Neural crest cell (in vitro differentiated cells): ENCODE results near the gene SKIDA1. TPM values are rescaled to one million over a fixed set of nuclear protein-coding genes. Genes with fewer than 3 reads are reported as not detected.
A peak's percentile ranks its signal among the peaks of the same experiment; 100 is the strongest.

Experiments used
- DNase-seq: peaks from one replicate; pipeline ENCODE4 v3.0.0; 2021; ENCODE audit warnings: low read depth, mixed read lengths, low spot score
- H3K27ac Mint-ChIP-seq: one replicate; pipeline ENCODE4 v1.8.0; 2021; ENCODE audit warnings: mild to moderate bottlenecking, mixed read lengths; ENCODE audit not compliant: unreplicated experiment
- H3K27me3 Mint-ChIP-seq: 2 replicates; pipeline ENCODE4 v1.8.0; 2021; ENCODE audit warnings: low read depth, mild to moderate bottlenecking, mixed read lengths
- H3K36me3 Mint-ChIP-seq: 2 replicates; pipeline ENCODE4 v1.8.0; 2021; ENCODE audit warnings: low read depth, mild to moderate bottlenecking, mixed read lengths
- H3K4me1 Mint-ChIP-seq: 2 replicates; pipeline ENCODE4 v1.8.0; 2021; ENCODE audit warnings: mixed read lengths
- H3K4me3 Mint-ChIP-seq: one replicate; pipeline ENCODE4 v1.8.0; 2021; ENCODE audit warnings: mild to moderate bottlenecking, mixed read lengths
- H3K9me3 Mint-ChIP-seq: 2 replicates; pipeline ENCODE4 v1.8.0; 2021; ENCODE audit warnings: mixed read lengths
- CTCF ChIP-seq: fragments of 200-600 bp; sonication (generic); conservative IDR thresholded peaks from 2 replicates; pipeline ENCODE4 v1.5.0; 2021; ENCODE audit warnings: antibody characterized with exemption, mild to moderate bottlenecking
- microRNA-seq: library from miRNA; unstranded; fragments of <30 nt; microRNA quantifications from one replicate; pipeline ENCODE4, GENCODE V29; 2020
- total RNA-seq: library from RNA; stranded (reverse); gene quantifications from 2 replicates; pipeline ENCODE4 v1.2.1, GENCODE V29; 2021

Gene SKIDA1
- total RNA-seq, 1 donor from 2014 or later, result 53.0 TPM

- peaks cover 5% of the 10 kb centered on the region for H3K4me1 Mint-ChIP-seq
- no peak for TF ChIP-seq CTCF
- H3K4me3 Mint-ChIP-seq, result no peak overlapping the region
- DNase-seq, result no peak
- peak overlapping the region; percentile 78 for H3K27ac Mint-ChIP-seq
- H3K9me3 Mint-ChIP-seq, result no peaks in the 10 kb centered on the region
- no peaks in the 10 kb centered on the region for H3K27me3 Mint-ChIP-seq
- H3K36me3 Mint-ChIP-seq, result no peaks in the 10 kb centered on the region
These were observed 52.3 kb downstream of the SKIDA1 start for GRCh38 chr10:21473135-21473534.

- no peak overlapping the region for H3K4me3 Mint-ChIP-seq
- H3K36me3 Mint-ChIP-seq, result no peaks in the 10 kb centered on the region
- H3K27ac Mint-ChIP-seq, result peak overlapping the region; percentile 35
- TF ChIP-seq CTCF, result no peak
- H3K9me3 Mint-ChIP-seq, result peaks cover 2% of the 10 kb centered on the region
- no peaks in the 10 kb centered on the region for H3K27me3 Mint-ChIP-seq
- H3K4me1 Mint-ChIP-seq, result peaks cover under 1% of the 10 kb centered on the region
- DNase-seq, result no peak
These were observed 57.4 kb downstream of the SKIDA1 start for GRCh38 chr10:21468086-21468485.

GRCh38 chr10:21467633-21468032 lies 57.8 kb downstream of the SKIDA1 start:
- H3K9me3 Mint-ChIP-seq, result peaks cover 2% of the 10 kb centered on the region
- TF ChIP-seq CTCF, result no peak
- DNase-seq, result no peak
- H3K27ac Mint-ChIP-seq, result no peak overlapping the region
- no peaks in the 10 kb centered on the region for H3K27me3 Mint-ChIP-seq
- no peaks in the 10 kb centered on the region for H3K4me1 Mint-ChIP-seq
- H3K4me3 Mint-ChIP-seq, result no peak overlapping the region
- H3K36me3 Mint-ChIP-seq, result no peaks in the 10 kb centered on the region

- no peaks in the 10 kb centered on the region for H3K36me3 Mint-ChIP-seq
- DNase-seq, result no peak
- H3K4me3 Mint-ChIP-seq, result no peak overlapping the region
- no peak overlapping the region for H3K27ac Mint-ChIP-seq
- H3K9me3 Mint-ChIP-seq, result peaks cover 2% of the 10 kb centered on the region
- no peaks in the 10 kb centered on the region for H3K27me3 Mint-ChIP-seq
- TF ChIP-seq CTCF, result no peak
- no peaks in the 10 kb centered on the region for H3K4me1 Mint-ChIP-seq
These were observed 61.3 kb downstream of the SKIDA1 start for GRCh38 chr10:21464134-21464533.

Small RNAs within 50 kb of the gene (microRNA-seq; reads per million reads assigned to microRNA genes)
- gene MIR1915, result 104 reads per million, percentile 60 among the genes with 10 or more reads in this experiment

Other genes starting within 250 kb of the SKIDA1 start
- 52.6 and 58.1 TPM in 2 replicates for gene MLLT10, start 8.6 kb upstream of the SKIDA1 start, total RNA-seq